HCT116 (cell line): ENCODE measurements around the gene RYR2. TPM values are rescaled to one million over a fixed set of nuclear protein-coding genes. Genes with fewer than 3 reads are reported as not detected.

Experiments used
- ATAC-seq: fragments of 200-7000 bp; cut with Tn5 transposase; 2 replicates; pipeline ENCODE4 v1.9.1; 2020; ENCODE audit warnings: mild to moderate bottlenecking, moderate library complexity
- BruUV-seq: library from RNA; stranded (reverse); fragments of 400-500 nt; replicated peaks from 2 replicates; lab custom pipeline; 2021; lab: Mats Ljungman, UMichigan
- CTCF ChIA-PET: fragments of 300-600 bp; sonication (Branson Sonifier 250); formaldehyde crosslinking; loops from one replicate; lab custom pipeline; 2021; ENCODE audit warnings: antibody characterized with exemption; lab: Charles Lee
- POLR2A ChIA-PET: fragments of 300-600, 350-600 bp; sonication (Branson Sonifier 250); formaldehyde crosslinking; loops from one replicate; lab custom pipeline; 2021; ENCODE audit warnings: antibody characterized with exemption; lab: Charles Lee
- RAD21 ChIA-PET, 2 experiments: fragments of 300-600 bp; sonication (Branson Sonifier 250); formaldehyde crosslinking; loops; one replicate each; lab custom pipeline; 2023; ENCODE audit warnings: low total read pairs in 2 of 2; ENCODE audit not compliant: uncharacterized antibody in 2 of 2, unreplicated experiment in 2 of 2, low non-redundant PET in 1 of 2; lab: Charles Lee
- DNase-seq: peaks from one replicate; pipeline ENCODE4 v3.0.0-alpha.2; 2010; ENCODE audit warnings: low read depth, low spot score
- H2AFZ ChIP-seq: fragments of 200-600 bp; shearing (Covaris generic), sonication (generic); 2 replicates; pipeline ENCODE4 v1.6.1; 2017; ENCODE audit warnings: low read depth, mixed run types, mixed read lengths, antibody characterized with exemption, low read length; ENCODE audit not compliant: poor library complexity, severe bottlenecking
- H3K27ac ChIP-seq: 2 replicates; pipeline ENCODE4 v1.5.1; 2012; ENCODE audit warnings: low read depth, low read length
- H3K27me3 ChIP-seq: fragments of 200-600 bp; sonication (generic); 2 replicates; pipeline ENCODE4 v1.6.1; 2016; ENCODE audit warnings: mixed run types, low read length, mixed read lengths; ENCODE audit not compliant: insufficient read depth
- H3K36me3 ChIP-seq, 2 experiments: fragments of 200-500 bp in 1 of 2; fragments of 200-600 bp in 1 of 2; sonication (Bioruptor generic) in 1 of 2; sonication (generic) in 1 of 2; 2 replicates each; pipeline versions ENCODE4 v1.5.1 to v1.6.1; 2014 to 2016; ENCODE audit warnings: low read length in 2 of 2, inconsistent platforms in 1 of 2, mixed read lengths in 1 of 2, mixed run types in 1 of 2; ENCODE audit not compliant: insufficient read depth in 2 of 2, control insufficient read depth in 1 of 2
- H3K4me1 ChIP-seq, 2 experiments: fragments of 200-600 bp in 1 of 2; sonication (generic) in 1 of 2; 2 replicates each; pipeline versions ENCODE4 v1.5.1 to v1.6.1; 2012 to 2017; ENCODE audit warnings: low read length in 2 of 2, inconsistent platforms in 1 of 2, mild to moderate bottlenecking in 1 of 2, mixed read lengths in 1 of 2, mixed run types in 1 of 2, moderate library complexity in 1 of 2; ENCODE audit not compliant: insufficient read depth in 2 of 2, control insufficient read depth in 1 of 2
- H3K4me2 ChIP-seq: fragments of 200-600 bp; sonication (generic); 2 replicates; pipeline ENCODE4 v1.6.1; 2017; ENCODE audit warnings: mixed run types, low read length, mixed read lengths
- H3K4me3 ChIP-seq, 2 experiments: fragments of 200-600 bp in 1 of 2; sonication (generic) in 1 of 2; replicated peaks in 1 of 2; 2 replicates each; pipeline ENCODE4 v1.5.1; 2011 to 2016; ENCODE audit warnings: low read length in 2 of 2, control low read depth in 1 of 2, low read depth in 1 of 2, mild to moderate bottlenecking in 1 of 2, mixed read lengths in 1 of 2, mixed run types in 1 of 2
- H3K79me2 ChIP-seq: fragments of 200-600 bp; sonication (generic); 2 replicates; pipeline ENCODE4 v1.6.1; 2017; ENCODE audit warnings: mild to moderate bottlenecking, mixed run types, low read length, moderate library complexity, mixed read lengths; ENCODE audit not compliant: insufficient read depth
- H3K9ac ChIP-seq: fragments of 200-600 bp; sonication (generic); 2 replicates; pipeline ENCODE4 v1.6.1; 2016; ENCODE audit warnings: low read length, mixed read lengths
- H3K9me2 ChIP-seq: fragments of 200-600 bp; sonication (generic), shearing (Covaris generic); 2 replicates; pipeline ENCODE4 v1.6.1; 2017; ENCODE audit warnings: mixed run types, mild to moderate bottlenecking, moderate library complexity; ENCODE audit not compliant: insufficient read depth
- H3K9me3 ChIP-seq, 2 experiments: fragments of 200-500 bp in 1 of 2; fragments of 200-600 bp in 1 of 2; sonication (Bioruptor generic) in 1 of 2; sonication (generic) in 1 of 2; 2 replicates each; pipeline ENCODE4 v1.6.1; 2014 to 2017; ENCODE audit warnings: low read length in 2 of 2, mixed read lengths in 2 of 2, inconsistent platforms in 1 of 2, low read depth in 1 of 2, mild to moderate bottlenecking in 1 of 2, mixed run types in 1 of 2, moderate library complexity in 1 of 2; ENCODE audit not compliant: control insufficient read depth in 1 of 2, insufficient read depth in 1 of 2
- H4K20me1 ChIP-seq: fragments of 200-600 bp; sonication (generic), shearing (Covaris generic); 2 replicates; pipeline ENCODE4 v1.6.1; 2017; ENCODE audit warnings: mixed run types, mild to moderate bottlenecking, moderate library complexity; ENCODE audit not compliant: insufficient read depth
- CBX3 ChIP-seq: IDR thresholded peaks from 2 replicates; pipeline ENCODE4 v1.6.1; 2012; ENCODE audit warnings: low read depth
- CEBPB ChIP-seq: IDR thresholded peaks from 2 replicates; pipeline ENCODE4 v1.6.1; 2012; ENCODE audit warnings: low read depth
- EGR1 ChIP-seq: IDR thresholded peaks from 2 replicates; pipeline ENCODE4 v1.6.1; 2012; ENCODE audit warnings: low read depth
- ELF1 ChIP-seq: IDR thresholded peaks from 2 replicates; pipeline ENCODE4 v1.6.1; 2012; ENCODE audit warnings: low read depth, borderline replicate concordance
- EZH2 ChIP-seq: fragments of 200-600 bp; sonication (generic); IDR thresholded peaks from 2 replicates; pipeline ENCODE4 v1.6.1; 2017; ENCODE audit warnings: antibody characterized with exemption, mixed run types
- EZH2phosphoT487 ChIP-seq: fragments of 200-600 bp; IDR thresholded peaks from 2 replicates; pipeline ENCODE4 v1.6.1; 2018; ENCODE audit warnings: antibody characterized with exemption, borderline replicate concordance
- FOSL1 ChIP-seq: IDR thresholded peaks from 2 replicates; pipeline ENCODE4 v1.6.1; 2012; ENCODE audit warnings: low read depth
- JUND ChIP-seq: IDR thresholded peaks from 2 replicates; pipeline ENCODE4 v1.6.1; 2012
- MAX ChIP-seq: IDR thresholded peaks from 2 replicates; pipeline ENCODE4 v1.6.1; 2012
- POLR2A ChIP-seq: IDR thresholded peaks from 2 replicates; pipeline ENCODE4 v1.7.0; 2011; ENCODE audit warnings: borderline replicate concordance; ENCODE audit not compliant: insufficient read depth, insufficient read length; ENCODE audit errors: extremely low read depth
- POLR2AphosphoS5 ChIP-seq: IDR thresholded peaks from 2 replicates; pipeline ENCODE4 v1.6.1; 2011; ENCODE audit warnings: mild to moderate bottlenecking, low read depth, low read length, moderate library complexity
- RAD21 ChIP-seq: IDR thresholded peaks from 2 replicates; pipeline ENCODE4 v1.6.1; 2012; ENCODE audit warnings: low read depth, mild to moderate bottlenecking
- SIN3A ChIP-seq: IDR thresholded peaks from 2 replicates; pipeline ENCODE4 v1.6.1; 2012; ENCODE audit warnings: low read depth
- SP1 ChIP-seq: IDR thresholded peaks from 2 replicates; pipeline ENCODE4 v1.6.1; 2012; ENCODE audit warnings: low read depth
- TCF7L2 ChIP-seq: IDR thresholded peaks from 2 replicates; pipeline ENCODE4 v1.7.0; 2011; ENCODE audit warnings: borderline replicate concordance, inconsistent platforms; ENCODE audit not compliant: insufficient read depth, insufficient read length; ENCODE audit errors: extremely low read depth
- ZBTB33 ChIP-seq: IDR thresholded peaks from 2 replicates; pipeline ENCODE4 v1.6.1; 2011; ENCODE audit warnings: mild to moderate bottlenecking, low read length, moderate library complexity; ENCODE audit not compliant: insufficient replicate concordance; ENCODE audit errors: extremely low read depth
- ZFX ChIP-seq: fragments of 450-650 bp; IDR thresholded peaks from 2 replicates; pipeline ENCODE4 v1.6.1; 2017
- ZNF274 ChIP-seq: fragments of 200-500 bp; sonication (Bioruptor generic); IDR thresholded peaks from 2 replicates; pipeline ENCODE4 v1.6.1; 2014; ENCODE audit warnings: mild to moderate bottlenecking, low read depth, low read length, inconsistent platforms
- intact Hi-C: fragments of 100-400 bp; cut with micrococcal nuclease; formaldehyde crosslinking; loops from 2 replicates; pipeline ENCODE4 v1.10.0; 2022
- total RNA-seq: library from RNA; stranded (reverse); gene quantifications from one replicate; pipeline ENCODE4 v1.2.1, GENCODE V29; 2021; ENCODE audit not compliant: unreplicated experiment
- TF ChIP-seq, protein P1 (sequence below): IDR thresholded peaks from 2 replicates; pipeline ENCODE4 v1.6.1; 2012; ENCODE audit warnings: low read depth
- TF ChIP-seq, protein P2 (sequence below), 3 experiments: fragments of 200-600 bp in 1 of 3; sonication (generic) in 1 of 3; IDR thresholded peaks in 2 of 3; conservative IDR thresholded peaks in 1 of 3; 2 replicates each; pipeline ENCODE4 v1.5.1; 2012 to 2017; ENCODE audit warnings: low read depth in 2 of 3, low read length in 2 of 3, antibody characterized with exemption in 1 of 3, borderline replicate concordance in 1 of 3, control low read depth in 1 of 3, mild to moderate bottlenecking in 1 of 3, mixed read lengths in 1 of 3, mixed run types in 1 of 3, moderate library complexity in 1 of 3; ENCODE audit not compliant: insufficient read depth in 1 of 3

RYR2 gene
- total RNA-seq, 1 experiment from 2014 or later, result 0.02 TPM

- Histone ChIP-seq H3K79me2 (no peaks in the 10 kb centered on the region), H2AFZ (no peak overlapping the region), H3K9me3 (peaks cover 0 to 3% of the 10 kb centered on the region in 2 experiments; a peak in 2 of 4 replicates), H3K27me3 (no peaks in the 10 kb centered on the region), H4K20me1 (no peaks in the 10 kb centered on the region), H3K36me3 (no peaks in the 10 kb centered on the region), H3K9me2 (no peaks in the 10 kb centered on the region), H3K4me3 (no peak overlapping the region), H3K9ac (no peak overlapping the region), H3K4me2 (no peak overlapping the region), H3K4me1 (no peaks in the 10 kb centered on the region), H3K27ac (no peak overlapping the region)
- ATAC-seq (no peak), DNase-seq (no peak)
- intact Hi-C loops, result loop anchor here (1.0 kb wide), 1 partner anchor 12 kb away; no protein-coding TSS in a partner anchor
- RAD21 ChIA-PET, result no interaction called here
- POLR2A ChIA-PET, result no interaction called here
- BruUV-seq, result no TSS peak
- CTCF ChIA-PET, result no interaction called here
- no peak for TF ChIP-seq CEBPB
- TF ChIP-seq EZH2phosphoT487, result no peak
- TF ChIP-seq ELF1, result no peak
- no peak for TF ChIP-seq TCF7L2
- no peak for TF ChIP-seq JUND
- no peak for TF ChIP-seq EZH2
- no peak for TF ChIP-seq RAD21
- TF ChIP-seq, protein P1, sequence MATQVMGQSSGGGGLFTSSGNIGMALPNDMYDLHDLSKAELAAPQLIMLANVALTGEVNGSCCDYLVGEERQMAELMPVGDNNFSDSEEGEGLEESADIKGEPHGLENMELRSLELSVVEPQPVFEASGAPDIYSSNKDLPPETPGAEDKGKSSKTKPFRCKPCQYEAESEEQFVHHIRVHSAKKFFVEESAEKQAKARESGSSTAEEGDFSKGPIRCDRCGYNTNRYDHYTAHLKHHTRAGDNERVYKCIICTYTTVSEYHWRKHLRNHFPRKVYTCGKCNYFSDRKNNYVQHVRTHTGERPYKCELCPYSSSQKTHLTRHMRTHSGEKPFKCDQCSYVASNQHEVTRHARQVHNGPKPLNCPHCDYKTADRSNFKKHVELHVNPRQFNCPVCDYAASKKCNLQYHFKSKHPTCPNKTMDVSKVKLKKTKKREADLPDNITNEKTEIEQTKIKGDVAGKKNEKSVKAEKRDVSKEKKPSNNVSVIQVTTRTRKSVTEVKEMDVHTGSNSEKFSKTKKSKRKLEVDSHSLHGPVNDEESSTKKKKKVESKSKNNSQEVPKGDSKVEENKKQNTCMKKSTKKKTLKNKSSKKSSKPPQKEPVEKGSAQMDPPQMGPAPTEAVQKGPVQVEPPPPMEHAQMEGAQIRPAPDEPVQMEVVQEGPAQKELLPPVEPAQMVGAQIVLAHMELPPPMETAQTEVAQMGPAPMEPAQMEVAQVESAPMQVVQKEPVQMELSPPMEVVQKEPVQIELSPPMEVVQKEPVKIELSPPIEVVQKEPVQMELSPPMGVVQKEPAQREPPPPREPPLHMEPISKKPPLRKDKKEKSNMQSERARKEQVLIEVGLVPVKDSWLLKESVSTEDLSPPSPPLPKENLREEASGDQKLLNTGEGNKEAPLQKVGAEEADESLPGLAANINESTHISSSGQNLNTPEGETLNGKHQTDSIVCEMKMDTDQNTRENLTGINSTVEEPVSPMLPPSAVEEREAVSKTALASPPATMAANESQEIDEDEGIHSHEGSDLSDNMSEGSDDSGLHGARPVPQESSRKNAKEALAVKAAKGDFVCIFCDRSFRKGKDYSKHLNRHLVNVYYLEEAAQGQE, result no peak
- no peak for TF ChIP-seq MAX
- TF ChIP-seq EGR1, result no peak
- no peak for TF ChIP-seq ZNF274
- no peak for TF ChIP-seq FOSL1
- no peak for TF ChIP-seq SP1
- no peak for TF ChIP-seq CBX3
- no peak for TF ChIP-seq SIN3A
- no peak for TF ChIP-seq ZBTB33
- TF ChIP-seq POLR2AphosphoS5, result no peak
- TF ChIP-seq POLR2A, result no peak
- TF ChIP-seq, protein P2, sequence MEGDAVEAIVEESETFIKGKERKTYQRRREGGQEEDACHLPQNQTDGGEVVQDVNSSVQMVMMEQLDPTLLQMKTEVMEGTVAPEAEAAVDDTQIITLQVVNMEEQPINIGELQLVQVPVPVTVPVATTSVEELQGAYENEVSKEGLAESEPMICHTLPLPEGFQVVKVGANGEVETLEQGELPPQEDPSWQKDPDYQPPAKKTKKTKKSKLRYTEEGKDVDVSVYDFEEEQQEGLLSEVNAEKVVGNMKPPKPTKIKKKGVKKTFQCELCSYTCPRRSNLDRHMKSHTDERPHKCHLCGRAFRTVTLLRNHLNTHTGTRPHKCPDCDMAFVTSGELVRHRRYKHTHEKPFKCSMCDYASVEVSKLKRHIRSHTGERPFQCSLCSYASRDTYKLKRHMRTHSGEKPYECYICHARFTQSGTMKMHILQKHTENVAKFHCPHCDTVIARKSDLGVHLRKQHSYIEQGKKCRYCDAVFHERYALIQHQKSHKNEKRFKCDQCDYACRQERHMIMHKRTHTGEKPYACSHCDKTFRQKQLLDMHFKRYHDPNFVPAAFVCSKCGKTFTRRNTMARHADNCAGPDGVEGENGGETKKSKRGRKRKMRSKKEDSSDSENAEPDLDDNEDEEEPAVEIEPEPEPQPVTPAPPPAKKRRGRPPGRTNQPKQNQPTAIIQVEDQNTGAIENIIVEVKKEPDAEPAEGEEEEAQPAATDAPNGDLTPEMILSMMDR (IDR thresholded peaks at IDR 0.05 in 2 of 3, conservative IDR thresholded peaks at IDR 0.05 in 1 of 3; ENCODE audit: borderline replicate concordance in 1 of 3, insufficient read depth in 1 of 3, low read depth in 2 of 3, low read length in 2 of 3), result no peak
- TF ChIP-seq ZFX, result no peak
These were observed 389.5 kb downstream of the RYR2 start for GRCh38 chr1:237431448-237431847.
